IPS DF 19.7 (cell line): ENCODE data around the gene KIAA1958.
"Not testable (repeated sequence)": the region's sequence is repeated elsewhere in the genome, so short reads cannot be mapped to it uniquely, and the experiment has no call there.

ENCODE experiments used
- DNase-seq: peaks from one replicate; pipeline ENCODE4 v3.0.0-alpha.2; 2013; ENCODE audit warnings: low read depth, low spot score

The KIAA1958 gene

DNA sequence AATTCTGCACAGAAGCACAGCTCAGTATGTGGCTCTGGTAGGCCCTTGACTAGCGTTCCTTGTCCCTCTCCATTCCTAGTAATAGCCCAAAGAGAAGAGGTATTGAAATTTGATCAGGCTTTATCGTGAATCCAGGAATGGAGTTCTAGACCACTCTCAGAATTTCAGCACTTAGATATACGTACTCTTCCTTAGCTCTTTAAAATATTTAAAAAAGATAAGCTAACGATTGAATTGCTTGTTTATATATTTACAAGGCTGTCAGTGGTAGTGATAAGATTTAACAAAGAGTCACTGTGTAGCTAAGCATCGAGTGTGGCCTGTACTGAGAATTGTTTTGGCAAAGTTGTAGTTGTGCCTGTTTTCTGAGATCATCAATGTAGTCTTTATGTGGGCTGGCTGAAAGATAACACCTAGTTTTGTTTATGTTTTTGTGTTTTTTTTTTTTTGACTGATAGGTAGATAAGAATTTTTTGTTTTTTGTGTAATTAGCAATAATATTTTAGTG is 2.5 kb downstream of the KIAA1958 start:
- DNase-seq = no peak

DNA sequence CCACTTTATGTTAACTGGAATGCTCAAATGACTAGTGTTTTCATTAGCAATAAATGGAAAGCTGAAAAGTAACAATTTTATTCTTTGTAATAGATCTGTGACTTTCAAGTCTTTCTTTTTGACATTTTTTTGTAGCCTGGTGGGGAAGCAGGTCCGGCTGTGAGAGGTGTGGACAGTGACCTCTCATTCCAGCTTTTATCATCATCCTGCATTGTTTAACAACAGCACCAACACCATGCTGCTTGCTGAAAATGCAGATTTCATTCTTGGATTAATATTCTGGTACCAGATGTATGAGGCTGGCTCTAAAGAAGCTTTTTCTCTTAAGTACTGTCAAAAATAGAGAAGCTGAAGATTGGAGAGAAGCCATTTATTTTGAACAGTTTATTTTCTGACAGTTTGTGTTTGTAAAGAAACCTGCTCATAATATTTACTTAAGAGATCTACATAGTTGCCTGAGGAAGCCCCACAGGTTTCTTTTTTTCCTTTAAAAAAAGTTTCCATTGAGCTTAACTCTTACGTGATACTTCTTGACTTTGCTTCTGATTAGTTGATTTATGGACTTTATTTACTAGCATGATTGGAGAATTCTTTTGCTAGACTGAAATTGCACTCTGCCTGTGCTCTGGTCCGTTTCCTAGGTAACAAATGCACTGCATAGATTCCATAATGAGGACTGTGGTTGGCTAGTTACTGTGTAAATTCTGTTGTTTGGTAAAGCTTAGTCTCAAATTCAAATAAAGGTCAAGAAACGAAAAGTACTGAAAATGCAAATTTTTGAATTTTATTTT is 3.4 kb downstream of the KIAA1958 start:
- DNase-seq = no peak

GRCh38 chr9:112493393-112494137 is 6.9 kb downstream of the KIAA1958 start:
- no peak for DNase-seq

DNA sequence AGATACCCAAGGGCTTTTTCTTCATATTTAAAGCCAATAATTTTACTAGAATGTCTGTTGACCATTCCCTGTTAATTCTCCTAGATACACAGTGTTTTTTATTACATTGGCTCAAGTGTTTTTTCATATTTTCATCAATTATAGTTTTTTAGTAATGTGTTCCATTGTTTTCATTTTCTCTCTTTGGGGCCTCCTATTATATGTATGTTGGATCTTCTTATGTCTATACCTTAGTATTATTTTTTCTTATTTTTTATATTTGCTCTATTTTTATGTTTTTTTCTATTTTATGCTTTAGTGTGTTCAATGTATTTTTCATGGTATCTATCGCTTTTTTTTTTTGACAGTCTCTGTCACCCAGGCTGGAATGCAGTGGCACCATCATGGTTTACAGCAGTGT is 7.5 kb downstream of the KIAA1958 start:
- DNase-seq = no peak

GRCh38 chr9:112495614-112496013 is 9.0 kb downstream of the KIAA1958 start:
- DNase-seq = no peak

DNA sequence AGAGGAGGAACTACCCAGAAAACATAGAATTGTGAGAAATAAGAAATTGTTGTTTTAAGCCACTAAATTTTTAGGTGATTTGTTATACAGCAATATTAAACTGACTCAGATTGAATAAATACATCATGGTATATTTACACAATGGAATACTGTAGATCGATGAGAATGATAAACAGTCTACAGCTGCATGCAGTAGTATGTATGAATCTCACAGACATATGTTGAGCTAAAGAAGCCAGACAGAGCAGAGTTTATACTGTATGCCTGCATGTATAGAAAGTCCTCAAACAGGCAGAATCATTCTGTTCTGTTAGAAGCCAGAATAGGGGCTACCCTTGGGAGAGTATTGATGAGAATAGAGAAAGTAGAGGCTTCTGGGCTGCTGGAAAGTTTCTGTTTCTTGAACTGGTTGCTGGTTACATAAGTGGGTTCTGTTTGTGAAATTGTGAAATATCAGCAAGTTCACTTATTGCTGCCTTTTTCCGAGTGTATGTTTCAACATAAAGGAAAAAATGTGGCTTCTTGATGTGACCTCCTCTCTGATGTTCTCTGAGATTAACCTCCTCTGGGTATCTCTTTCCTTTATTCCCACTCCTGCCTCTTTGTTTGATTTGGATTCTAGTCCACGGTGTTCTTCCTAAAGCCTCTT is 9.6 kb downstream of the KIAA1958 start:
- DNase-seq = no peak

DNA sequence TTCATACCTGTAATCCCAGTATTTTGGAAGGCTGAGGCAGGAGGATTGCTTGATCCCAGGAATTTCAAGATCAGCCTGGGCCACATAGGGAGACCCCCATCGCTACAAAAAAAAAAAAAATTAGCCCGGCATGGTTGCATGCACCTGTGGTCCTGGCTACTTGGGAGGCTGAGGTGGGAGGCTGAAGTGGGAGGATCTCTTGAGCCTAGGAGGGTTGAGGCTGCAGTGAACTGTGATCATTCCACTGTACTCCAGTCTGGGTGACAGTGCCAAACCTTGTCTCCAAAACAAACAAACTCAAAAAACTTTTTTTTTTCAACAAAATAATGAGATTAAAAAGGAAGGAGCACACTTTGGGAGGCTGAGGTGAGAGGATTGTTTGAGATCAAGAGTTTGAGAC is 14.2 kb downstream of the KIAA1958 start:
- DNase-seq = no peak

DNA sequence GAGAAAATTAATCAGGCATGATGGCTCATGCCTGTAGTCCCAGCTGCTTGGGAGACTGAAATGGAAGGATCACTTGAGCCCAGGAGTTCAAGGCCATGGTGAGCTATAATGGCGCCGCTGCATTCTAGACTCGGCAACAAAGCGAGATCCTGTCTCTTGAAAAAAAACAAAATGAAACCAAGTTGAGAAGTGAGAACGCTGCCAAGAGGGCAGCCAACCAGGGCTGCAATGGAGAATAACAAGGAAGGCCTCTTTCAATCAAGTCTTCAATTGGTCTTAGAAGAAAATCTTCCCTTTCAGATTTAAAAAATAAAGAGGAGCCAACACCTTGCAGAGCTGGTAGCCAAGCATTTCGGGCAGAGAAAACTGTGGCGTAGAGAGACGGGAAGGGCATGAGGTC is 14.7 kb downstream of the KIAA1958 start:
- DNase-seq = no peak

DNA sequence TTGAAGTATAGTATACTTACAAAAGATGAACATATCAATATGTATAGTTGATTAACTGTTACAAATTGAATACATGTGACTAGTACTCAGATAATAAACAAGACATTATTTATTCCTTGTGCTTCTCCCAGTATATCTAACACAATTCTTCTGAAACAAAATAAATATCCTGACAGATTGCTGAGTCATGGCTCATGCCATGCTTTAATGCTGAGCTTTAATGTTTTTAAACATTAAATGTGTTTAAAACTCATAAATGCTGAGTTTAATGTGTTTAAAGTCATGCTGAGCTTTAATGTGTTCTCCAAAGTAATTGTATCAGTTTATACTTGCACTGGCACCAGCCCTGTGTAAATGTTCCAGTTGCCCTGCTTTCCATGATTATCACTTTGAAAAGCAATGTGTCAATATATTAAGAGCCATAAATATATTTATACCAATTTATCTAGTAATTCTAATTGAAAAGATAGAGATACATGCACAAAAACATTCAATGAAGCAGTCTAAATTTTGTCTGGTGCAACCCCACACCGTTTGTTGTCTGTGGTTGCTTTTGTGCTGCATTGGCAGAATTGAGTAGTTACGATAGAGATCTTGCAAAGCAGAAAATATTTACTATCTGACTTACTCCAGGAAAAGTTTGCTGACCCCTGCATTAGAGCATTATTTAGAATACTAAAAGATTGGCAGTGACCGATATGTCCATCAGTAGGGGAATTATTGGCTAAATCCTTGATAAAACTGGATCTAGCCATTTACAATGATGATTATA is 15.7 kb downstream of the KIAA1958 start:
- DNase-seq = no peak

GRCh38 chr9:112503170-112503569 is 16.5 kb downstream of the KIAA1958 start:
- DNase-seq = no peak

- DNase-seq = no peak
Observed at GRCh38 chr9:112505086-112505485, 18.5 kb downstream of the KIAA1958 start.

- DNase-seq = no peak
Observed at GRCh38 chr9:112505607-112506006, 19.0 kb downstream of the KIAA1958 start.

- no peak for DNase-seq
Observed at GRCh38 chr9:112506571-112506970, 19.9 kb downstream of the KIAA1958 start.

- no peak for DNase-seq
Observed at GRCh38 chr9:112507001-112507680, 20.5 kb downstream of the KIAA1958 start.

DNA sequence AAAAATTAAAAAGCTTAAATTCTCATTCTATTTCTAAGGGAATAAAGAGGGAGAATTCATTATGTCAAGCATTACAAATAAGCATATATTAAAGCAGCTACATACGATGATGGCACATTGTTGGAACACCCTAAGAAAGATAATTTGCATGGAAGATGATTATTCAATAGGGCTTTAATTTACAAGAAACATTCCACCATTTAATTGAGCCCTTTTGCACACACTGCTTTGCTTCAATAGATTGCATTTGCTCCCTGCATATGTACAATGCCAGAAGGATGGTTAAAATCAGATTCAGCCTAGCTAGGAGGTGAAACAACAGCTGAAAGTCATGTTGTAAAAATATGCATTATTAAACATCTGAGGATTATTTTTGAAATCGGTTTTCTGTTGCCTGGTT is 21.8 kb downstream of the KIAA1958 start:
- DNase-seq = no peak

- not testable (repeated sequence) for DNase-seq
Observed at GRCh38 chr9:112512377-112512776, 25.8 kb downstream of the KIAA1958 start.

DNA sequence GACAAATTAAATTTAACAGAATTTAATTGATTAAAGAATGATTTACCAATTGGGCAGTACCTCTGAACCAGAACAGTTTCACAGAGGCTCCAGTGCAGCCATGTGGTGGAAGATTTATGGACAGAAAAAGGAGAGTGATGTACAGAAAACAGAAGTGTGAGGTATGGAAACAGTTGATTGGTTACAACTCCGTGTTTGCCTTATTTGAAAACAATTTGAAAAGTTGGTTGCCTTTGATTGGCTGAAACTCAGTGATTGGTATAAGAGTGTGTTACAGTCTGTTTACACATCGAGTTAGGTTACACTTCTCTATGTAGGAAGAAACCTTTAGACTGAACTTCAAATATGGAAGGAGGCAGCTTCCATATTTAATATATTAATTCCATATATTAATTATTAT is 30.1 kb downstream of the KIAA1958 start:
- no peak for DNase-seq

GRCh38 chr9:112520069-112520468 is 33.4 kb downstream of the KIAA1958 start:
- DNase-seq = no peak

- DNase-seq = no peak
Observed at GRCh38 chr9:112520656-112521055, 34.0 kb downstream of the KIAA1958 start.

- DNase-seq = no peak
Observed at GRCh38 chr9:112526973-112527372, 40.3 kb downstream of the KIAA1958 start.

- no peak for DNase-seq
Observed at GRCh38 chr9:112527959-112528358, 41.3 kb downstream of the KIAA1958 start.
